Peyer's patch (tissue), 4 donors: ENCODE data around the gene SH3BP1.

Experiments used
- CTCF ChIP-seq, 6 experiments: fragments of 450-650 bp in 4 of 6; fragments of 200-600 bp in 2 of 6; sonication (generic) in 1 of 6; IDR thresholded peaks; one replicate each; pipeline ENCODE4 v1.5.1; 2017 to 2019; ENCODE audit warnings: antibody characterized with exemption in 6 of 6, mild to moderate bottlenecking in 3 of 6, moderate library complexity in 1 of 6
- POLR2A ChIP-seq, 2 donors: fragments of 450-650 bp; IDR thresholded peaks; one replicate each; pipeline ENCODE4 v1.5.1; 2017; ENCODE audit warnings: antibody characterized with exemption in 2 of 2, mild to moderate bottlenecking in 2 of 2, moderate library complexity in 2 of 2

- TF ChIP-seq CTCF (IDR thresholded peaks at IDR 0.05) (no peak), POLR2A (IDR thresholded peaks at IDR 0.05) (no peak)
Observed at GRCh38 chr22:37679670-37680069, 40.2 kb downstream of the SH3BP1 start.
